ENCODE results near the gene PSMG2. TPM values are rescaled to one million over a fixed set of nuclear protein-coding genes. Genes with fewer than 3 reads are reported as not detected.

The PSMG2 gene, protein sequence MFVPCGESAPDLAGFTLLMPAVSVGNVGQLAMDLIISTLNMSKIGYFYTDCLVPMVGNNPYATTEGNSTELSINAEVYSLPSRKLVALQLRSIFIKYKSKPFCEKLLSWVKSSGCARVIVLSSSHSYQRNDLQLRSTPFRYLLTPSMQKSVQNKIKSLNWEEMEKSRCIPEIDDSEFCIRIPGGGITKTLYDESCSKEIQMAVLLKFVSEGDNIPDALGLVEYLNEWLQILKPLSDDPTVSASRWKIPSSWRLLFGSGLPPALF
- total RNA-seq, result 67.4 and 69.1 TPM in 2 replicates

DNA sequence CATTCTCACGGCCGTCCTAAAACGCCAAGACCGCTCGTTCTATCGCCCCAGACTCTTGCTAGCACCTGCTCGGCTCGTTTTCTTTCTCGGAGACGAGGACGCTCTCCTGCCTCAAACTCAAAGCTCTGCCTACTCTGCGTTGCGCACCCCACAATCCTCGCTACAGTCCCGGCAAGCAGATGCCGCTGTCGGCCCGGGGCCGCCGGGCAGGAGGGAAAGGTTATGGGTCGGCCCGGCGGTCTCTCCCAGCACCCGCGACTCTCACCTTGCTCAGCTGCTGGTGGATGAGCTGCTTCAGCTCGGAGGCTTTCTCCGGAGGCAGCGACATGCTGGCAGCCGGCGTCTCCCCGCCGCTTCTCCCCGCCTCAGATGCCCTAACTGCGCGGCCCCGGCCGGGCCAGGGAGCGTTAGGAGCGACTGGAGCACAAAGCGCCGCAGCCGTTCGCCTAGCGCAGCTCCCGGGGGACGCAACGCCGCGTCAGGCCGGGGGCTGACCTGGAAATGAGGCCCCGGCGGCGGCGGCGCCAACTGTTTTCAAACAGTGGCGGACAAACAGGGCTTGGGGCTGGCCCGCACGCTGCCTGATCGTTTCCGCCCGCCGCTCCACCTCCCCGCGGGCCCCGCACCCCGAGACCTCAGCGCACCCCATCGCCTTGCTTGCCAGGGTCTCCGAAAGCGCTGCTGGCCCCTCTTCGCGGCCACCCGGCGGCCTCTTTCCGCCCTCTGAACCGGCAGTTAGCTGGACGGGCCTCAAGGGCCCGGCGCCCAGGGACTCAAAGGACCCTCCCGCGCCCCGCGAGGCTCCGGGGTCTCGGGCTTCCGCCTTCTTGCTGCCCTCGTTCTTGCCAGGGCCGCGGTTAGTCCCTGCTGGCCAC is at the start of gene PSMG2, which contains the start of gene CEP76:
PSMG2 (plus strand) TSS at position 822 of the 875 bp plus-strand sequence. CDS start 66 bp downstream, outside the sequence.
CEP76 (minus strand) TSS at position 503 of the 875 bp plus-strand sequence; CDS start at position 328, 175 bp downstream.
- ChIA-PET POLR2A (interaction anchor here (0.5 to 3.0 kb wide), 17 partner anchors 9 to 921 kb away, joined by 3 to 30 read pairs (median 5); partner anchors contain the start of genes AFG3L2, CEP192, IMPA2 and PRELID3A), CTCF (interaction anchor here (0.8 to 1.7 kb wide), 4 partner anchors 21 to 457 kb away, joined by 3 to 5 read pairs (median 3); no protein-coding TSS in a partner anchor)
- TF ChIP-seq, protein P1, sequence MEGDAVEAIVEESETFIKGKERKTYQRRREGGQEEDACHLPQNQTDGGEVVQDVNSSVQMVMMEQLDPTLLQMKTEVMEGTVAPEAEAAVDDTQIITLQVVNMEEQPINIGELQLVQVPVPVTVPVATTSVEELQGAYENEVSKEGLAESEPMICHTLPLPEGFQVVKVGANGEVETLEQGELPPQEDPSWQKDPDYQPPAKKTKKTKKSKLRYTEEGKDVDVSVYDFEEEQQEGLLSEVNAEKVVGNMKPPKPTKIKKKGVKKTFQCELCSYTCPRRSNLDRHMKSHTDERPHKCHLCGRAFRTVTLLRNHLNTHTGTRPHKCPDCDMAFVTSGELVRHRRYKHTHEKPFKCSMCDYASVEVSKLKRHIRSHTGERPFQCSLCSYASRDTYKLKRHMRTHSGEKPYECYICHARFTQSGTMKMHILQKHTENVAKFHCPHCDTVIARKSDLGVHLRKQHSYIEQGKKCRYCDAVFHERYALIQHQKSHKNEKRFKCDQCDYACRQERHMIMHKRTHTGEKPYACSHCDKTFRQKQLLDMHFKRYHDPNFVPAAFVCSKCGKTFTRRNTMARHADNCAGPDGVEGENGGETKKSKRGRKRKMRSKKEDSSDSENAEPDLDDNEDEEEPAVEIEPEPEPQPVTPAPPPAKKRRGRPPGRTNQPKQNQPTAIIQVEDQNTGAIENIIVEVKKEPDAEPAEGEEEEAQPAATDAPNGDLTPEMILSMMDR (IDR thresholded peaks at IDR 0.05), result no peak
- ATAC-seq (ENCODE audit: low read depth), result peak; percentile 88
- no peaks in the 10 kb centered on the region for H3K27me3 Mint-ChIP-seq
- DNase-seq, result peak; percentile 90
- intact Hi-C loops (cut with micrococcal nuclease), result loop anchor here (1.0 to 5.0 kb wide), 13 partner anchors 44 to 1024 kb away; partner anchors contain the start of genes AFG3L2, CEP192, FAM210A and IMPA2
- H3K4me1 Mint-ChIP-seq, result peaks cover 38% of the 10 kb centered on the region
- H3K4me3 Mint-ChIP-seq, result peak within 1 kb of the TSS; percentile 99
- H3K9me3 Mint-ChIP-seq, result no peaks in the 10 kb centered on the region
- H3K27ac Mint-ChIP-seq, result peak within 1 kb of the TSS; percentile 99
- peaks cover 43% of the 10 kb centered on the region for H3K36me3 Mint-ChIP-seq (ENCODE audit: low read depth)

DNA sequence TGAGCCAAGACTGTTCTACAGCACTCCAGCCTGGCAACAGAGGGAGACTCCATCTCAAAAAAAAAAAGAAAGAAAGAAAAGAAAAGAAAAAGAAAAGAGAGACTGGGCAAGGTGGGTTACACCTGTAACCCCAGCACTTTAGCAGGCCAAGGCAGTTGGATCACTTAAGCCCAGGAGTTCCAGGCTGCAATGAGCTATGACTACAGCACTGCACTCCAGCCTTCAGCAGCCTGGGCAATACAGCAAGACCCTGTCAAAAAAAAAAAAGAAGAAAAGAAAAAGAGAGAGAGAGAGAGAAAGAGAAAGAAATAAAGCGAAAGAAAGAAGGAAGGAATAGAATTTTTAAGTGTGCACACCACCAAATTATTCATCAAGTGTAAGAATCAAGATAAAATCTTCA is 47.9 kb upstream of the PSMG2 start:
- Mint-ChIP-seq H3K4me3 (no peak overlapping the region), H3K27me3 (peaks cover 40% of the 10 kb centered on the region), H3K36me3 (ENCODE audit: low read depth) (peaks cover 2% of the 10 kb centered on the region), H3K9me3 (no peaks in the 10 kb centered on the region), H3K4me1 (peaks cover 10% of the 10 kb centered on the region), H3K27ac (no peak overlapping the region)
- DNase-seq (no peak), ATAC-seq (ENCODE audit: low read depth) (no peak)
- intact Hi-C loops (cut with micrococcal nuclease), result no loop called here
- ChIA-PET POLR2A (no interaction called here), CTCF (no interaction called here)
- TF ChIP-seq, protein P1 (IDR thresholded peaks at IDR 0.05), result no peak

DNA sequence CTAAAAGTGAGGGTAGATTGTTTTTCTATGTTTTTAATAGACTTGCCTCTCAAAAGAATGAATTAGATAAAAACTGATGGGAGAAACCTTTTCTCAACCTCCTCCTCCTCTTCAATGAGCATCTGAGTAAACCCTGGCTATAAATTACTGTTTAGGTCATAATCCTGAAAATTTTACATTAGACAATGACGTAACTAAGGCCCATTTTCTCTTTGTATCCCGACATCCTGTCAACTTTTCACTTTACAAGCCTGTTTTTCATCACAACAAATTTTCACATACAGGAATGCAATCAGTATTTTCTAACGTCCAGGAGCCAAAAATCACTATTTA is 46.3 kb upstream of the PSMG2 start:
- peaks cover 37% of the 10 kb centered on the region for H3K27me3 Mint-ChIP-seq
- CTCF ChIA-PET, result no interaction called here
- ATAC-seq (ENCODE audit: low read depth) (no peak), DNase-seq (no peak)
- H3K9me3 Mint-ChIP-seq, result no peaks in the 10 kb centered on the region
- H3K36me3 Mint-ChIP-seq (ENCODE audit: low read depth), result peaks cover 2% of the 10 kb centered on the region
- peak overlapping the region; percentile 57 for H3K4me3 Mint-ChIP-seq
- TF ChIP-seq, protein P1 (IDR thresholded peaks at IDR 0.05), result no peak
- intact Hi-C loops (cut with micrococcal nuclease), result no loop called here
- POLR2A ChIA-PET, result no interaction called here
- peaks cover 10% of the 10 kb centered on the region for H3K4me1 Mint-ChIP-seq
- no peak overlapping the region for H3K27ac Mint-ChIP-seq

DNA sequence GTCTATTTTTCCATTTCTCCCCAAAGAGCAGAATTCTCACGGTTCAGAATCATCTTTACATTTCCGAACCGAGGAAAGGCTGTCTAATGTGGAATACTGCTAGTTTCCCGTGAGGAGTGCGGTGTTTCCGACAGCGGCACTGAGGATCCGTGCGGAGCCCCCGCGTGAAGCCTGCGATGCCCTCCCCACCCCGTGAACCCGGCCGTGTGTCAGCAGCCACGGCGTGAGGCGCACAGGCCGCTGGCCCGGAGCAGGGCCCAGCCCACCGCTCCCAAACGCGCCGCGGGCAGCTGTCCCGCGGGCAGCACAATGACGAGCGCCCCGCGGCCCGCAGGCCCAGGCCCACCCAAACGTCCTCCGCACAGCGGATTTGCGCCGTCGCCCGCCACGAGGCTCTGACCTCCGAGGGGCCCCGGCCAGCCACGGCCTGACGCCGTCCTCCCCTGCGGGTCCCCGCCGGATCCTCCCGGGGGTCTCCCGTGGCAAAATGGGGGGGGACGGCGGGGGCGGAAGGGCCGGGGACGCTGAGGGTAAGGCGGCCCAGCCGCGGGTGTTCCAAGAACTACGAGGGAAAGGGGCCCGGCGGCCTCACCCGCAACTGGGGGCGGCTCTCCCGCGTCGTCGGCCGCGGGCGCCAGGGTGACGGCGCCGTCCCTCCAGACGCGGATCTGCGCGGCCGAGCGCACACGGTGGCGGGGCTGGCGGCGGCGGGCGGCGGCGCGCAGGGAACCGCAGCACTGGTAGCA is 45.7 kb upstream of the PSMG2 start:
- POLR2A ChIA-PET, result no interaction called here

More for the DNA sequence above, 45.7 kb upstream of the PSMG2 start:
- no peak overlapping the region for H3K27ac Mint-ChIP-seq
- peak; percentile 58 for ATAC-seq (ENCODE audit: low read depth)
- H3K27me3 Mint-ChIP-seq, result peaks cover 33% of the 10 kb centered on the region
- H3K4me1 Mint-ChIP-seq, result peaks cover 10% of the 10 kb centered on the region
- peak overlapping the region; percentile 57 for H3K4me3 Mint-ChIP-seq
- intact Hi-C loops (cut with micrococcal nuclease), result no loop called here
- H3K9me3 Mint-ChIP-seq, result no peaks in the 10 kb centered on the region
- CTCF ChIA-PET, result interaction anchor here (1.4 to 4.3 kb wide), 2 partner anchors 14 to 265 kb away, joined by 3 to 49 read pairs; no protein-coding TSS in a partner anchor
- peaks cover 2% of the 10 kb centered on the region for H3K36me3 Mint-ChIP-seq (ENCODE audit: low read depth)
- TF ChIP-seq, protein P1 (IDR thresholded peaks at IDR 0.05), result no peak
- peak; percentile 30 for DNase-seq

Data from activated B cell treated with CpG ODN at 0.5 μM for 24 hours (primary cell).